A673 (cell line): Measurements from ENCODE around the gene FBXL13. TPM values are rescaled to one million over a fixed set of nuclear protein-coding genes. Genes with fewer than 3 reads are reported as not detected.

ENCODE experiments used
- BruUV-seq: library from RNA; stranded (reverse); fragments of 400-500 nt; replicated peaks from 2 replicates; lab custom pipeline; 2021; lab: Mats Ljungman, UMichigan
- CTCF ChIA-PET: fragments of 300-600 bp; sonication (Branson Sonifier 250); formaldehyde crosslinking; loops from one replicate; lab custom pipeline; 2022; ENCODE audit warnings: antibody characterized with exemption; lab: Charles Lee
- POLR2A ChIA-PET: fragments of 300-600 bp; sonication (Branson Sonifier 250); formaldehyde crosslinking; loops from one replicate; lab custom pipeline; 2022; ENCODE audit warnings: antibody characterized with exemption; ENCODE audit not compliant: low non-redundant PET; lab: Charles Lee
- DNase-seq: peaks from one replicate; pipeline ENCODE4 v3.0.0-alpha.2; 2015; ENCODE audit warnings: low spot score
- H3K27ac ChIP-seq: fragments of 200-600 bp; sonication (generic); 2 replicates; pipeline ENCODE4 v1.5.1; 2016; ENCODE audit warnings: mixed run types, low read depth, mild to moderate bottlenecking, mixed read lengths, antibody characterized with exemption, low read length; ENCODE audit not compliant: poor library complexity, severe bottlenecking
- H3K27me3 ChIP-seq: fragments of 200-600 bp; sonication (generic); replicated peaks from 2 replicates; pipeline ENCODE4 v1.6.1; 2017; ENCODE audit warnings: mixed run types, low read depth, mild to moderate bottlenecking, mixed read lengths, antibody characterized with exemption, low read length; ENCODE audit not compliant: insufficient read depth, poor library complexity
- H3K36me3 ChIP-seq: fragments of 200-600 bp; sonication (generic); 2 replicates; pipeline ENCODE4 v1.6.1; 2016; ENCODE audit warnings: mixed run types, mild to moderate bottlenecking, mixed read lengths, antibody characterized with exemption, low read length; ENCODE audit not compliant: insufficient read depth, poor library complexity, severe bottlenecking
- H3K4me1 ChIP-seq: fragments of 200-600 bp; sonication (generic); 2 replicates; pipeline ENCODE4 v1.6.1; 2017; ENCODE audit warnings: mixed run types, mild to moderate bottlenecking, mixed read lengths, antibody characterized with exemption, low read length; ENCODE audit not compliant: insufficient read depth, poor library complexity, severe bottlenecking
- H3K4me3 ChIP-seq: fragments of 200-600 bp; sonication (generic); 2 replicates; pipeline ENCODE4 v1.5.1; 2016; ENCODE audit warnings: low read depth, mixed run types, mild to moderate bottlenecking, mixed read lengths, low read length; ENCODE audit not compliant: poor library complexity, severe bottlenecking
- H3K9me3 ChIP-seq: fragments of 200-600 bp; sonication (generic); 2 replicates; pipeline ENCODE4 v1.6.1; 2016; ENCODE audit warnings: mixed run types, low read depth, mild to moderate bottlenecking, mixed read lengths, antibody characterized with exemption, low read length; ENCODE audit not compliant: poor library complexity, severe bottlenecking
- CTCF ChIP-seq: fragments of 300-800, 200-600 bp; sonication (generic); conservative IDR thresholded peaks from 2 replicates; pipeline ENCODE4 v1.5.1; 2017; ENCODE audit warnings: low read depth, mild to moderate bottlenecking, antibody characterized with exemption, low read length, moderate library complexity, mixed read lengths
- EZH2 ChIP-seq: fragments of 200-600 bp; sonication (generic); IDR thresholded peaks from 2 replicates; pipeline ENCODE4 v1.6.1; 2017; ENCODE audit warnings: borderline replicate concordance, low read depth, mild to moderate bottlenecking, mixed read lengths, antibody characterized with exemption, low read length; ENCODE audit not compliant: poor library complexity, severe bottlenecking
- intact Hi-C: fragments of 100-400 bp; cut with micrococcal nuclease; formaldehyde crosslinking; loops from one replicate; pipeline ENCODE4 v1.10.0; 2022; ENCODE audit not compliant: unreplicated experiment
- total RNA-seq: library from RNA; stranded (reverse); gene quantifications from 2 replicates; pipeline ENCODE4 v1.2.3, GENCODE V29; 2021

The FBXL13 gene
- total RNA-seq, 1 experiment from 2014 or later, result 0.37 TPM

- H3K9me3 ChIP-seq, result no peaks in the 10 kb centered on the region
- H3K27ac ChIP-seq, result no peak overlapping the region
- TF ChIP-seq CTCF, result no peak
- no peaks in the 10 kb centered on the region for H3K4me1 ChIP-seq
- no peaks in the 10 kb centered on the region for H3K27me3 ChIP-seq
- no TSS peak for BruUV-seq
- ChIA-PET POLR2A (no interaction called here), CTCF (no interaction called here)
- H3K36me3 ChIP-seq, result peaks cover 10% of the 10 kb centered on the region
- no peak for DNase-seq
- intact Hi-C loops, result no loop called here
- H3K4me3 ChIP-seq, result no peak overlapping the region
Measured at GRCh38 chr7:103120362-103120761, 45.8 kb upstream of the FBXL13 start.

GRCh38 chr7:103119791-103120291, 45.2 kb upstream of the FBXL13 start:
- ChIA-PET CTCF (no interaction called here), POLR2A (no interaction called here)
- Histone ChIP-seq H3K36me3 (peaks cover 10% of the 10 kb centered on the region), H3K27me3 (no peaks in the 10 kb centered on the region), H3K4me1 (no peaks in the 10 kb centered on the region), H3K9me3 (no peaks in the 10 kb centered on the region), H3K4me3 (no peak overlapping the region), H3K27ac (no peak overlapping the region)
- intact Hi-C loops, result no loop called here
- no peak for TF ChIP-seq EZH2
- no peak for TF ChIP-seq CTCF
- no TSS peak for BruUV-seq
- no peak for DNase-seq

GRCh38 chr7:103117465-103117864, 42.9 kb upstream of the FBXL13 start:
- POLR2A ChIA-PET, result no interaction called here
- intact Hi-C loops, result no loop called here
- no peaks in the 10 kb centered on the region for H3K9me3 ChIP-seq
- BruUV-seq, result no TSS peak
- no peak for DNase-seq
- H3K4me1 ChIP-seq, result no peaks in the 10 kb centered on the region
- TF ChIP-seq CTCF (no peak), EZH2 (no peak)
- H3K4me3 ChIP-seq, result no peak overlapping the region
- no peaks in the 10 kb centered on the region for H3K27me3 ChIP-seq
- H3K36me3 ChIP-seq, result peaks cover 10% of the 10 kb centered on the region
- H3K27ac ChIP-seq, result no peak overlapping the region
- CTCF ChIA-PET, result no interaction called here
